HG02678 (cell line): ENCODE results near the gene BAIAP3.
"Not testable (repeated sequence)": the region's sequence is repeated elsewhere in the genome, so short reads cannot be mapped to it uniquely, and the experiment has no call there.

Source experiments
- ATAC-seq: cut with Tn5 transposase; IDR thresholded peaks from one replicate; pipeline ENCODE4 v1.9.1; 2021; ENCODE audit warnings: mild to moderate bottlenecking, moderate library complexity; ENCODE audit not compliant: unreplicated experiment

BAIAP3 gene

GRCh38 chr16:1315081-1316032 lies 18.1 kb upstream of the BAIAP3 start:
- no peak for ATAC-seq

DNA sequence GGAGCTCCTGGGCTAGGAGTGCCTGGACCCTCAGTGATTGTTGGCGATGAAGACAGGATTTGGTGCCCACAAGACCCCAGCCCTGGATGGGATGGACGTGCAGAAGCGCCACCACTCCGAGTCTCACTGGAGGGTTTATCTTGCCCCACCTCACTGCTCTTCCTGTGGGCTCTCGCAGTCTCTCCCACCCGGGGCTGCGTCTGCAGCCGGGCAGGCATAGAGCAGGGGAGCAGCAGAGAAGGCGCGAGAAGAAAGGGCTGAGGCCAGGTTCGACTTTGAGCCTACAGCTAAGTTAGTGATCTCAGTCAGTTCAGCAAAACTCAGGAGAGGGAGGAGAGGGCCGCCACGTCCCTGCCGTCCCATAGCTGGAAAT lies 17.4 kb upstream of the BAIAP3 start:
- ATAC-seq, result no peak

DNA sequence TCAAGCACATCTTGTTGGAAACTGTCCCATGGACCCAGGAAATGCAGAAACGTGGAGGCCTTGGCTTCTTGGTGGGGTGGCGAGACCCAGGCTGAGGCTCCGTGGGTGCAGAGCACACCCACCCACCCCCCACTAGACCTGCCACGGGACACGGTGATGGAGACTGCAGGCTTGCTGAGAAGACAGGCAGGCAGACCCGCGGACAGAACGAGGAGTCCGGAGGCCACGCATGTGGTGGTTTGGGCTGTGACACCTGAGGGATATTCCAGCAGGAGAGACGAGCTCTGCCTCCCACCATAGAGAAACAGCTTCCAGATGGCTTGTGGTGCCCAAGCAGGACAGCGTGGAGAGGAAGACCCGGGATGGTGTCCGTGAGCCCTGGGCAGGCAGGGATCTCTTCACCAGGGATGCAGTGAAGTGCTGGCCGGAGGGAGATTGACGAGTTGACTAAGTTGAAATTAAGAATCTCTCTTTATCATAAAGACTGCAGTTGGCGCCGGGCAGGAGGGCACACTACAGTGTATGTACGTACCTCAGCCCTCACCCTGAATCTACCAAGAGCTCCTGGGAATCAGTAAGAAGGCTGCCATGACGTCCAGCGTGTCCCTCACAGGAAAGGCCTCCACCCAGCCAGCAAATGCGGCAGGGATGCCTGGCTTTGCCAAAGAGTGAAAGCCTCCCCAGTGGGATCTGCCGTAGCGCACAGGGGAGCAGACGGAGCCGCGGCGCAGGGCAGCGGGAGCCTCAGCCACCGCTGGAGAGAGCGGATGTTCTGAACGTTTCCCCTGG lies 15.8 kb upstream of the BAIAP3 start:
- ATAC-seq, result no peak

GRCh38 chr16:1318268-1318545 lies 15.2 kb upstream of the BAIAP3 start:
- ATAC-seq, result no peak

- no peak for ATAC-seq
Measured at GRCh38 chr16:1319041-1319440, 14.4 kb upstream of the BAIAP3 start.

DNA sequence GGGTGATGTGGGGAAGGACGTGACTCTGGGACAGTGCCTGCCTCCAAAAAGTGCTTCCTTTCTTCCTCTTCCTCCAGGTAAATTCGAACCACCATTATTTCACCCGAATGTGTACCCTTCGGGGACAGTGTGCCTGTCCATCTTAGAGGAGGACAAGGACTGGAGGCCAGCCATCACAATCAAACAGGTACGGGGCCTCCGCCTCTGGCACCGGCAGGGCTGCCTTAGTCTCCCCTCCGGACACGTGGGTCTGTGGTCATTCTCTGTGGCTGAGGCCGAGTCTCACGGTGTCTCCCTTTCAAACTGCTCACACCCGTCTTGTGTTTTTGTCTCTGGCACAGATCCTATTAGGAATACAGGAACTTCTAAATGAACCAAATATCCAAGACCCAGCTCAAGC lies 13.3 kb upstream of the BAIAP3 start:
- ATAC-seq, result no peak

- ATAC-seq, result no peak
Measured at GRCh38 chr16:1320658-1321240, 12.7 kb upstream of the BAIAP3 start.

GRCh38 chr16:1322407-1322806 lies 11.0 kb upstream of the BAIAP3 start:
- ATAC-seq, result no peak

DNA sequence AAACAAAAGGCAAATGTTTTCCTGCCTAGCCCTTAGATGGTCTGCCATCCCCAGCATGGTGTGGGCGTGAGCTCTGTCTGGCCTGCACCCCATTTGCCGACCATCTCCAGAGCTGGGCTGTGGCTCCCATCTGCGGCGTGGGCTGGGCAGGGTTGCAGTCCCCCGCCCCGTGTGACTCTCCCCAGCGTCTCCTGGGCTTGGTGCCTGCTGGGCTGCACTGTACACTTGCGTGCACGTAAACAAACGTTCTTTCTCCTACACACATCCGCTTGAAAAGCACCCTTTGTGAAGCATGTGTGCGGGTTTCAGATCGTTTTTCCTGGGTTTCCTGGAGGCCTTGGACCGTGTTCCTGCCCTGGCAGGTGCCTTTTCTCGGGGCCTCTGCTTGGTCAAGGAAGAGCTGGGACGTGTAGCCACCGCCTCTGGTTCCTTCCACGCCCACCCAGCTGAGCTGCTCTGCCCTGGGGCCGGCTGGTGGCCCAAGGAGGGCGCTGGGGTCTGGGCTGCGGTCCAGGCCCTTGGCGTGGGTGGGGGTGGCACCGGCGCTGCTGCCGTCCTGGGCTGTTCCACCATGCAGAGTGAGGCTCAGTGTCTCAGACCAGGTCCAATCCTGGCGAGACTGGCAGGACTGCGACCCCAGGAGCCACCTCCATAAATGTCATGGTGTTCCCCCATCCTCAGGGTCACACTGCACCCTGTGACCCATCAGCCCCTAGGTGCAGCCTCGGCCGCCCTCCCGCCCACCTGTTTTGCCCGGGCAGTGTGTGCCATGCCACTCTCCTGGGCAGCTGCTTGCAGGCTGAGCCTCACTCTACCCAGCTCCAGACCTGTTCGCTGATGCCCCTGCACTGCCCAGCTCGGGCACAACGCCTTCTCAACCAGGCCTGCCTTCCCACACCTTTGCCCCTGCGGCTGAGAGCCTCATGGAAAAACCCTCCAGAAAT lies 9.9 kb upstream of the BAIAP3 start:
- ATAC-seq, result no peak

- no peak for ATAC-seq
Measured at GRCh38 chr16:1324286-1324826, 9.1 kb upstream of the BAIAP3 start.

DNA sequence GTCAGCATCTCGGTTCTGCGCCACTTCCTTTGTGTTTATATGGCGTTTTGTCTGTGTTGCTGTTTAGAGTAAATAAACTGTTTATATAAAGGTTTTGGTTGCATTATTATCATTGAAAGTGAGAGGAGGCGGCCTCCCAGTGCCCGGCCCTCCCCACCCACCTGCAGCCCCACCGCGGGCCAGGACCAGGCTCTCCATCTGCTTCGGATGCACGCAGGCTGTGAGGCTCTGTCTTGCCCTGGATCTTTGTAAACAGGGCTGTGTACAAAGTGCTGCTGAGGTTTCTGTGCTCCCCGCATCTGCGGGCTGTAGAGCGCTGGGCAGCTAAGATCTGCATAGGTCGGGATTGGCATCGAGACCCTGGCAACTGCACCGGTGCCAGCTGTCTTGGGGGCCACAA lies 8.2 kb upstream of the BAIAP3 start:
- no peak for ATAC-seq

DNA sequence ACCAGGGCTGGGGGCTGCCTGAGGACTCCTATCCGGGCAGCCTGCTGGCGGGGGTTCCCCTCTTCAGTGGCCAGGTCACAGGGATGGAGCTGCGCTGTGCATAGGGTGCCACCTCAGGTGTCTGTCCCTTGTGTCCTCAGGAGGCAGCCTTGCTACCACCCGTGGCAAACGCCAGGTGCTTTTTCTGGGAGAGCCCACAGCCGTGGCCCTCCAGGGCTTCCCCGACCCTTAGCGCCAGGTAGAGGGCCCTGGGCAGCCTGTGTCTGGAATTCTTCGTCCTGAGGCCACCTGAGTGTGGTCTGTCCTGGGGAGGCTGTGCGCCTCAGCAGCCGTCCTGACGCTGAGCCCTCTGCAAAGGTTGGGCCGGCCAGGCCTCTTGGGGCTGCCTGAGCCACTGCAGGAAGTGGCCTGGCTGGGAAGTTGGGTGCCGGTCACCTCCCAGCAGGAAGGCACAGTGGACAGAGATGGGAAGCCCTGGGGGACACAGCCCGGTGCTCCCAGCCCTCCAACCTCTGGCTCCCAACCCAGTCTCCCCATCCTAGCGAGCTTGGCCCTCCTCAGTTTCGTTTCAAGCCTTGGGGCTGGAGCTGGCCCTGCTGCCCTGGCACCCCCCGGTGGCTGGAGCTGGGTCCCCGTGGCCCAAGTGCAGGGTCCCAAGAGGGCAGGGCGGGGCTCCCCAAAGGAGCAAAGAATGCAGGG lies 7.6 kb upstream of the BAIAP3 start:
- ATAC-seq, result no peak

GRCh38 chr16:1326391-1326790 lies 7.1 kb upstream of the BAIAP3 start:
- ATAC-seq, result no peak

DNA sequence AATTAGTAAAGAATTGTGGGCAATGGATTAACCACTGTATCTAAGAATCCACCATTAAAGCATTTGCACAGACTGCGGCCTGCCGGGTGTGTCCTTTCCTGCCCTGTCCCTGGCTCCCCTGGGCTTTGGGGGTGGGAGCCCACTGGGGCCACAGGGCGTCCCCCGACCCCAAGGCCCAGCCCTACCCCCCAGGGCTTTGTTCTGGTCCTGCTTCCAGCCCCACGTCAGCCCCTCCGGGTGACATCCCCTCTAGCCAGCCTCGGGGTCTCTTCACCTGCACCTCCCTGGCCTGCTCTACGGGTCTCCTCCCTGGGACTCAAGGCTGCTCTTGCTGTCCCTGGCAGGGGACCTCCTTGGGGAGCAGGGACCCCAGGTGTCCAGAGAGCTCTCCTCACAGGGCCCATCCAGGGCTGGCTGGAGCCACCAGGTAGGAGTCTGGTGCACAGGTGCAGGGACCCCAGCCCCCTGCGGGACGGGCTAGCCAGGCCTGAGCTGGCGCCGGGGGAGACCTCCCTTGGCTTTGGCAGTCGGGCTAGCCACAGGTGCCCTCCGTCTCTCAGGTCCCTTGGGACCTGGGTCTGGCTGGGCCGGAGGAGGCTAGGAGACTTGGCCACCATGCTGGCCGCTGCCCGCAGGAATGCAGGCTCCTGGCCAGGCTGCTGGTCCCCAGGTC lies 6.4 kb upstream of the BAIAP3 start:
- no peak for ATAC-seq

DNA sequence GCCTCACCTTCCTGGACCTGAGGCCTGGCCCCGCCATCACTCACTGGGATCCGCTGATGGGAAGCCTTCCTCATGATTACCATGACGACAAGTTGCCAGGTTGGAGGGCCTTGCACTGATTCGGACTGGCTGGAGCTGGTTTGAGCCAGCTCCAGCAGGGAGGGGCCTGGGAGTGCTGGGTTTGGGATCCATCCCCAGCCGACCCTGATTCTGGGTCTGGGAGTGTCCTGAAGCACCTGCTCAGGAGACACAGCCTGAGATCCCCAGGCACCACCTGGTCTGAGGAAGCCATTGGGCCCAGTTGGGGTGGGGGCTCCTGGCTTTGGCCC lies 5.9 kb upstream of the BAIAP3 start:
- ATAC-seq, result no peak

GRCh38 chr16:1328136-1328535 lies 5.3 kb upstream of the BAIAP3 start:
- not testable (repeated sequence) for ATAC-seq

DNA sequence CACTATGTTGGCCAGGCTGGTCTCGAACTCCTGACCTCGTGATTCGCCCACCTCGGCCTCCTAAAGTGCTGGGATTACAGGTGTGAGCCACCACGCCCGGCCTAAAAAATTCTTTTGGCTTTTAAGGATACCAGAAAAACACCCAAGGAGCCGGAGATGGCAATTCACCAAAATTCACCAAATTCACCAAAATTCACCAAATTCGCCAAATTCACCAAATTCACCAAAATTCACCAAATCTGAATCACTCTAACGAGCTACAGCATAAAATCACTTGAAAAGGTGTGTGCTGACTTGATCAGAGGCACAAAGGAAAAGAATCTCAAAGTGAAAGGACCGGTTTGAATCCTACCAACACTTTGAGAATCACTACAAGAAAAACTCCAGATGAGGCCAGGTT lies 4.5 kb upstream of the BAIAP3 start:
- not testable (repeated sequence) for ATAC-seq

GRCh38 chr16:1330260-1330914 lies 3.1 kb upstream of the BAIAP3 start:
- no peak for ATAC-seq
